DMS 273 (cell line): ENCODE results near the gene HIVEP3.
A peak's percentile ranks its signal among the peaks of the same experiment; 100 is the strongest.

ENCODE experiments used
- DNase-seq: peaks from one replicate; lab custom pipeline; 2025; ENCODE audit not compliant: unreplicated experiment; lab: John Stamatoyannopoulos, UW

The HIVEP3 gene

GRCh38 chr1:41479000-41479807 lies 439.5 kb downstream of the HIVEP3 start:
- DNase-seq, result no peak

- DNase-seq, result no peak
These were observed 440.5 kb downstream of the HIVEP3 start for GRCh38 chr1:41478118-41478748.

GRCh38 chr1:41476807-41477361 lies 441.8 kb downstream of the HIVEP3 start:
- DNase-seq, result no peak

- DNase-seq, result no peak
These were observed 442.7 kb downstream of the HIVEP3 start for GRCh38 chr1:41475859-41476567.

GRCh38 chr1:41475346-41475745 lies 443.4 kb downstream of the HIVEP3 start:
- no peak for DNase-seq

GRCh38 chr1:41474490-41475271 lies 444.0 kb downstream of the HIVEP3 start:
- no peak for DNase-seq

GRCh38 chr1:41473738-41474362 lies 444.9 kb downstream of the HIVEP3 start:
- no peak for DNase-seq

- no peak for DNase-seq
These were observed 447.1 kb downstream of the HIVEP3 start for GRCh38 chr1:41471658-41472057.

GRCh38 chr1:41469706-41470105 lies 449.0 kb downstream of the HIVEP3 start:
- DNase-seq, result no peak

- no peak for DNase-seq
These were observed 450.5 kb downstream of the HIVEP3 start for GRCh38 chr1:41468122-41468762.

GRCh38 chr1:41467673-41468072 lies 451.0 kb downstream of the HIVEP3 start:
- DNase-seq, result no peak

GRCh38 chr1:41466146-41466545 lies 452.6 kb downstream of the HIVEP3 start:
- DNase-seq, result no peak

- DNase-seq, result no peak
These were observed 453.0 kb downstream of the HIVEP3 start for GRCh38 chr1:41465741-41466140.

- DNase-seq, result peak; percentile 98
These were observed 453.8 kb downstream of the HIVEP3 start for GRCh38 chr1:41464885-41465284.

GRCh38 chr1:41463516-41463915 lies 455.2 kb downstream of the HIVEP3 start:
- no peak for DNase-seq

GRCh38 chr1:41462680-41463004 lies 456.1 kb downstream of the HIVEP3 start:
- DNase-seq, result no peak

GRCh38 chr1:41461790-41462679 lies 456.7 kb downstream of the HIVEP3 start:
- DNase-seq, result no peak

GRCh38 chr1:41456847-41457540 lies 461.7 kb downstream of the HIVEP3 start:
- no peak for DNase-seq
